ENCODE measurements around the gene MCU. TPM values are rescaled to one million over a fixed set of nuclear protein-coding genes. Genes with fewer than 3 reads are reported as not detected.

MCU gene
- total and polyA plus RNA-seq, 2 donors (not counting 1 experiment from before 2014, with no cell fraction given), result 40.5 to 77.1 TPM

DNA sequence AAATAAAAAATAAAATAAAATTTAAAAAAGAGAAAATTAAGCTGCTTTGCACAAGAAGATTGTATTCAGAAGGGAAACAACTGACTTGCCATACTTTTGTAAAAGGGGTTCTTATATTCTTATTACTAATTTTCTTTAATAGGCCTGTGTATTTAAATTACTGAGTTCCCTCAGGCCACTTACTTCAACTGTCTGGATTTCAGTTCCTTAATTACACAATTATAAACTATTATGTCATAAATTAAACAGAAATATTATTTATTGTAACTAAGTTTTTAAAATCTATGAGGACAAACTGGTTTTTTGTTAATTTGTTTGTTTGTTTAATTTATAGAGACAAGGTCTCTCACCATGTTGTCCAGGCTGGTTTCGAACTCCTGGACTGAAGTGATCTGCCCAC is 43.6 kb upstream of the MCU start:
- no peak overlapping the region for H2AFZ ChIP-seq (ENCODE audit: low read length)
- no peak for DNase-seq (ENCODE audit: low read depth in 2 of 2)
- H3K4me3 ChIP-seq (replicated peaks in 1 of 4; ENCODE audit: control extremely low read depth in 1 of 4, insufficient read depth in 1 of 4, low read depth in 3 of 4, low read length in 4 of 4), result no peak overlapping the region
- no peaks in the 10 kb centered on the region for H3K9me3 ChIP-seq (ENCODE audit: control insufficient read depth, insufficient read depth, low read depth, low read length)
- no peaks in the 10 kb centered on the region for H3K36me3 ChIP-seq (ENCODE audit: control insufficient read depth, insufficient read depth, low read length)
- no peaks in the 10 kb centered on the region for H3K27me3 ChIP-seq (ENCODE audit: control insufficient read depth, insufficient read depth, low read length)
- H4K20me1 ChIP-seq (ENCODE audit: control insufficient read depth, extremely low read depth, insufficient read depth, low read length), result no peaks in the 10 kb centered on the region
- H3K4me1 ChIP-seq (ENCODE audit: control insufficient read depth, extremely low read depth, insufficient read depth, low read length), result no peaks in the 10 kb centered on the region
- TF ChIP-seq EZH2 (IDR thresholded peaks at IDR 0.05; ENCODE audit: low read length, missing control alignments), result no peak
- no peak overlapping the region for H3K9ac ChIP-seq (ENCODE audit: insufficient read depth, low read length)
- H3K4me2 ChIP-seq (ENCODE audit: extremely low read depth, insufficient read depth, low read length), result no peak overlapping the region
- no peaks in the 10 kb centered on the region for H3K79me2 ChIP-seq (ENCODE audit: control insufficient read depth, insufficient read depth, low read length)
- no peak overlapping the region for H3K27ac ChIP-seq (ENCODE audit: insufficient read depth, low read length)

DNA sequence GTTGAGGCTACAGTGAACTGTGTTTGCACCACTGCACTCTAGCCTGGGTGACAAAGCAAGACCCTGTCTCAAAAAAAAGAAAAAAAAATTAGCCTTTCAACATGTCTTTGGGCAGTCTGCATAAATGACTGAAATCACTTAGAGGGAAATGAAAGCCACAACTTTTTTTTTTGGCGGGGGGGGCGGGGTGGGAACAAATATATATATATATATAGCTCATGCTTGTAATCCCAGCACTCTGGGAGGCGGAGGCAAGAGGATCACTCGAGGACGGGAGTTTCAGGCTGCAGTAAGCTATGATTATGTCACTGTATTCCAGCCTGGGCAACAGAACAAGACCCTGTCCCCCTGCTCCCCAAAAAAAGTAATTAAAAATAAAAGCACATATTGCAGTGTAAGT is 42.7 kb upstream of the MCU start:
- H3K79me2 ChIP-seq (ENCODE audit: control insufficient read depth, insufficient read depth, low read length), result no peaks in the 10 kb centered on the region
- H3K36me3 ChIP-seq (ENCODE audit: control insufficient read depth, insufficient read depth, low read length), result no peaks in the 10 kb centered on the region
- no peak for DNase-seq (ENCODE audit: low read depth in 2 of 2)
- H3K27me3 ChIP-seq (ENCODE audit: control insufficient read depth, insufficient read depth, low read length), result no peaks in the 10 kb centered on the region
- H2AFZ ChIP-seq (ENCODE audit: low read length), result no peak overlapping the region
- H4K20me1 ChIP-seq (ENCODE audit: control insufficient read depth, extremely low read depth, insufficient read depth, low read length), result no peaks in the 10 kb centered on the region
- H3K4me1 ChIP-seq (ENCODE audit: control insufficient read depth, extremely low read depth, insufficient read depth, low read length), result no peaks in the 10 kb centered on the region
- H3K4me3 ChIP-seq (replicated peaks in 1 of 4; ENCODE audit: control extremely low read depth in 1 of 4, insufficient read depth in 1 of 4, low read depth in 3 of 4, low read length in 4 of 4), result no peak overlapping the region
- no peak for TF ChIP-seq CTCF (conservative IDR thresholded peaks at IDR 0.05 in 1 of 2, IDR thresholded peaks at IDR 0.05 in 1 of 2; ENCODE audit: low read depth in 1 of 2, low read length in 2 of 2)
- no peak for TF ChIP-seq EZH2 (IDR thresholded peaks at IDR 0.05; ENCODE audit: low read length, missing control alignments)
- H3K9ac ChIP-seq (ENCODE audit: insufficient read depth, low read length), result no peak overlapping the region
- H3K27ac ChIP-seq (ENCODE audit: insufficient read depth, low read length), result no peak overlapping the region
- no peak overlapping the region for H3K4me2 ChIP-seq (ENCODE audit: extremely low read depth, insufficient read depth, low read length)
- no peaks in the 10 kb centered on the region for H3K9me3 ChIP-seq (ENCODE audit: control insufficient read depth, insufficient read depth, low read depth, low read length)

DNA sequence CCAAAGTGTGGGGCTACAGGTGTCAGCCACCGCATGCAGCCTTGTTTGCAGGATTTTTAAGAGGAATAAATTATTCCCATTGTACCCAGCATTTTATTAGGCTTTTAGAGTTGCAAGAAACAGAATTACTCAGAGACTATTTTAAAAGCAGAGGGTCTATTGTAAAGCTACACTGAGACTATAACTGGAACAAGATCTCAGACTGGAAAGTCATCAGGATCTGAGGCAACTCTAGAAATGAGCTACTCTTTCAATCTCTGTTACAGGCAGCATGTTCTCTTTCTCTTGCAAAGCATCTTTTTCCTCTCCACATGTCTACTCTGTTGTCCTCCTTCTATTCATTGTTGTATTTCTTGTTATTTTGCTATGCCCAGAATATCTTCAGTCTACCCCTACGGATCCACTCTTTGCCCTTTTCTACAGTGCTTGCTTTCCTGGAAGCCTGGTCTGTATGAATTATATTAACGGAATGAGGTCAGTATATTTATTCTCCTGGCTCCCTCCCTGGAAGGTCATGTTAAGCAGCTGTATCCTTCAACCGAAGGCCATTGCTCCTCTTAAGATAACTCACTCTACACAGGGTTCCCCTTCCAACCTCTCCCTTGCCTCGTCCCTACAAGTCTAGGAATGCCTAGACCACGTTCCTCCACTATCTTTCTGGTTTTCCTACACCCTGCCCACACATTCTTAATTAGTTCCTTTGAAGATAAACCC is 38.4 kb upstream of the MCU start:
- H3K9ac ChIP-seq (ENCODE audit: insufficient read depth, low read length), result no peak overlapping the region
- no peak overlapping the region for H3K27ac ChIP-seq (ENCODE audit: insufficient read depth, low read length)
- no peak overlapping the region for H3K4me3 ChIP-seq (replicated peaks in 1 of 4; ENCODE audit: control extremely low read depth in 1 of 4, insufficient read depth in 1 of 4, low read depth in 3 of 4, low read length in 4 of 4)
- H3K79me2 ChIP-seq (ENCODE audit: control insufficient read depth, insufficient read depth, low read length), result no peaks in the 10 kb centered on the region
- H3K27me3 ChIP-seq (ENCODE audit: control insufficient read depth, insufficient read depth, low read length), result no peaks in the 10 kb centered on the region
- H3K4me2 ChIP-seq (ENCODE audit: extremely low read depth, insufficient read depth, low read length), result no peak overlapping the region
- H3K4me1 ChIP-seq (ENCODE audit: control insufficient read depth, extremely low read depth, insufficient read depth, low read length), result no peaks in the 10 kb centered on the region
- no peaks in the 10 kb centered on the region for H4K20me1 ChIP-seq (ENCODE audit: control insufficient read depth, extremely low read depth, insufficient read depth, low read length)
- H3K9me3 ChIP-seq (ENCODE audit: control insufficient read depth, insufficient read depth, low read depth, low read length), result no peaks in the 10 kb centered on the region
- peak in 1 of 2 donors; percentile 16 for DNase-seq (ENCODE audit: low read depth in 2 of 2)
- H2AFZ ChIP-seq (ENCODE audit: low read length), result no peak overlapping the region
- no peaks in the 10 kb centered on the region for H3K36me3 ChIP-seq (ENCODE audit: control insufficient read depth, insufficient read depth, low read length)
- TF ChIP-seq CTCF (conservative IDR thresholded peaks at IDR 0.05 in 1 of 2, IDR thresholded peaks at IDR 0.05 in 1 of 2; ENCODE audit: low read depth in 1 of 2, low read length in 2 of 2), result no peak
- no peak for TF ChIP-seq EZH2 (IDR thresholded peaks at IDR 0.05; ENCODE audit: low read length, missing control alignments)

Measured in fibroblast of lung (primary cell).